HG03039 (cell line): ENCODE data around the gene GNAQ.

ENCODE experiments used
- ATAC-seq: cut with Tn5 transposase; IDR thresholded peaks from one replicate; pipeline ENCODE4 v1.9.1; 2021; ENCODE audit warnings: mild to moderate bottlenecking, moderate library complexity; ENCODE audit not compliant: unreplicated experiment

The GNAQ gene

DNA sequence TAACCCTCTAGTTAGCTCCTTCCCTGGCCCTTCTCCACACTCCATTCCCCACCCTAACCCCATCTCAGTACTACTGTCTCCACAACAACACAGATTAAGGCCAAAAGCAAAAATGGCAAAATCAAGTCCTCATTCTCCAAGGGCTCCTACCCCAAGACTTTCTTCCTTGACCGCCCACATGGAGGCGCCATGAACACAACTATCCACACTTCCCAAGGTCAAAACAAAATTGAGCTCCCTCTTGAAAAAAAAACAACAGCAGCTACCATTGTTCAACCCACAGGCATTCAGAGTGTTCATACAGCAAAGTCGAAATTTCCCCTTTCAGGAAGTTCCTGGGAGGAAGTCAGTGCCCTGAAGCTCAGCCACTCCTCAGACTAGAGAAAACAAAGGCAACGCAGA, 54.4 kb downstream of the GNAQ start:
- ATAC-seq, result no peak

- ATAC-seq, result no peak
Observed at GRCh38 chr9:77975806-77976205, 55.8 kb downstream of the GNAQ start.

- no peak for ATAC-seq
Observed at GRCh38 chr9:77975036-77975435, 56.6 kb downstream of the GNAQ start.

DNA sequence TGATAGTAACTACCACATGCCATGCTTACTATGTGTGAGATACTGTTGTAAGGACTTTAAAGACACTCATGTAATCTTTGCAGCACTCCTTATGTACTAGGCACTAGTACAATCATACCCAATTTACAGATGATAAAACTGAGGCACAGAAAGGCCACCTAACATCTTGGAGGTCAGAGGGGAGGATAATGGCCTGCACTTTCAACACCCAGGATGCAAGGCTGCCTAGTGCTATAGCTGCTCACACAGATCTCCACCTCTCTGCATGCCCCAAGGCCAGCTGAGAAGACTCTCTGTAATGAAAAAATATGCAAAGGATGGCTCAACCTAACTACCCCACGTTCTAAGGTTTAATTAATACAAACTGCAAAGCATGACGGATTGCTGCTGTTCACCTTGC, 57.2 kb downstream of the GNAQ start:
- ATAC-seq, result no peak

GRCh38 chr9:77969083-77969482, 62.5 kb downstream of the GNAQ start:
- ATAC-seq, result no peak

DNA sequence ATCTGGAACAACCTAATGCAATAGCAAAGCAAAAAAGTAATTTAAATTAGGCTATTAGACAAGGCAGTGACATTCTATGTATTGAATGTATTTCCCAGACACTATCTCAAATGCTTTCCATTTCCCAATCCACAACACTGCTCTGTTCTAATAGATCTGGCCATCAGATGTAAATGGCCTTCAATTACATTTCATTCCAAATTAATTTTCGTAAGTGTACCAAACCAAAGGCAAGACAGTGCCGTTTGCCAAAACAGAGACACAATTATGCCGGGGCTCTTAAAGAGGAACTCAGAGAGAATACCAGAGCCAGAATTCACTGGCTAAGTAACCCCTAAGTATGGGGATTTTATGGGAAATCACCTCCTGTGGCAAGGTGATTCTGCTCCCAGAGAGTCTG, 63.1 kb downstream of the GNAQ start:
- ATAC-seq, result no peak

DNA sequence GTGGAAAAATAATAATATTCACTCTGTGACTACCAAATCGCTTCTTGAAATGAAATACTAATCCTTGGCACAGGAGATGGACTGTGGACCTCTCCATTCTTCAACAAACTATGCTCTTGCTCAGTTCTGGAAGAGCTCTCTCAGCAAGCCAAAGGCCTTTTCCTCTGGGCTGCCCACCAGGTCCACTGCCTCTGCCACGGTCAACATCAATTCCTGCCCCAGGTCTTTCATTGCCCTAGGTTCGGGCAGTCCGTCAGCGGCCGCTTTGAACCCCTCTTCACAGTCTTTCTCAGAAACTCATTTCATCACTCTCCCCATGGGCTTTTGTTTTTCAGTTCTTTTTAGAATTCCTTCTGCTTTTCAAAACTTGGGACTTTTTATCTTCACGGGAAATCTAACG, 64.9 kb downstream of the GNAQ start:
- ATAC-seq, result no peak

DNA sequence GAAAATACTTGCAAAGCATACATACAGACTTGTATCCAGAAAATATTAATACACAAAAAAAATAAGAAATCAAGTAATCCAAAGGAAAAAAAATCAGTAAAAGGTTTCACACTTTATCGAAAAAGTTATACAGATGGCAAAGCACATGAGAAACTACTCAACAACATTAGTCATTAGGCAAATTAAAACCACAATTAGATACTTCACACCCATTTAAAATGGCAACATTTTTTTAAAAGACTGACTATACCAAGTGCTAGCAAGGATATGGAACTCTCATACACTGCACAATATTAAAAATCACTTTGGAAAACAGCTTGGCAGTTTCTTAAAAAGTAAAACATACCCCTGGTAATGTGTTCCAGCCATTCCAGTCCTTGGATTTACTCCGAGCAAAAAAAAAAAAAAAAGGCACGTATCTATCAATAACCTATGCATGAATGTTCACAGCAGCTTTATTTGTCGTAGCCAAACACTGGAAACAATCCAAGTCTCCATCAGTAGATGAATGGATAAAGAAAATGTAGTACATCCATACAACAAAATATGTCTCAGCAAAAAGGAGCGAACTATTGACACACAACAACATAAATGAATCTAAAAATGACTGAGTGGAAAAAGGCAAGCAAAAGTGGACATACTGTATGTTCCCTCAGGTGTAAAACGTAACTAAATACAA, 66.0 kb downstream of the GNAQ start:
- ATAC-seq, result no peak

GRCh38 chr9:77964258-77964657, 67.4 kb downstream of the GNAQ start:
- ATAC-seq, result no peak

DNA sequence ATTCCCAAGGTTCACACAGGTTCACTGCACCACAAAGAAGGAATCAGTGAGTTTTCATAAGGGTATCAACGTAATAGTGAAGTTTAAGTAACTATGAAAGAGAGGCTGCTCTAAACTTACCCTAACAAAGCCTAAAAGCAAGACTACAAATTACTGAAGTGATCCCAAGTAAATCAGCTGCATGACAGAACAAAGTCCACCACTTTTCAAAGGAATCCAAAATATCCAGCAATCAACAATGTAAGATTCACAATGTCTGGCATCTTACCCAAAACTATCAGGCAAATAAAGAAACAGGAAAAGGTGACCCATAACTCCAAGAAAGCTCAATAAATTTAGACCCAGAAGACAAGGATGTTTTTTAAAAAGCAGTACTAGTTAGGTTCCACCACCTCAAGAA, 70.1 kb downstream of the GNAQ start:
- no peak for ATAC-seq

GRCh38 chr9:77960356-77961153, 71.1 kb downstream of the GNAQ start:
- no peak for ATAC-seq

DNA sequence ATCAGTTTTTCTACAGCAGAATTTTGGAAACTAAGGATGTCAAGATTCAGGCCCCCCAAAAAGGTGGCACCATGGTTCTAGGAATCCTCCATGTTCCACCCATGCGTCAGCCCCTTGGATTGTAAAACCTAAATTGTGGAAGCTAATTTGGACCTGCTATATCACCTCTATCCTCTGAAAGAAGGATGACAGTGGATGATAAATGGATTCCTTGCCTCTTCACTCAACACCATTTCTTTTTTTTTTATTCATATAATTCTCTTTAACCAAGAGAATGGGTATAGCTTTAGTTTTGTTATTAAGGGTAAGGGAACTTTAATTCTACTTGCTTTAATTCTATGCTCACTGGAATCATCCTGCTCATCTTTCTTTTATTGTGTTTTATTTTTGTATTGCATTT, 71.8 kb downstream of the GNAQ start:
- ATAC-seq, result no peak

- ATAC-seq, result no peak
Observed at GRCh38 chr9:77957652-77958051, 74.0 kb downstream of the GNAQ start.

DNA sequence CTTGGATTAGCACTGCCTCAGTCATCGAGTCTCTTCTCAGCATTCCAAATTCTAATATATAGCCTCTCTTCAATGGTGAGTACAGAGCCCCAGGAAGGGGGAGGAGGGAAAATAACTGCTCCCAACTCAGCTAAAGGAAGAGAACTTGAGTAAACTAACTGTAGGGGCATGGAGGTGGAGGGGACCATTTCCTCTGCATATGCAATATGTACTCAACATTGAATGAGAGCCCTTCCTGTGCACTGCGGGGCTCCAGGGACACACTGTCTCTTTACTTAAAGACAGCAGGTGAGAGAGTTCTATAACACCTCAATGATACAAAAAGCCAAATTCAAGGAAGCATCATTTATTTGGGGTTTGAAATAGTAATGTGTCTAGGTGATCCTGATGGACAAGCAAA, 75.1 kb downstream of the GNAQ start:
- no peak for ATAC-seq

DNA sequence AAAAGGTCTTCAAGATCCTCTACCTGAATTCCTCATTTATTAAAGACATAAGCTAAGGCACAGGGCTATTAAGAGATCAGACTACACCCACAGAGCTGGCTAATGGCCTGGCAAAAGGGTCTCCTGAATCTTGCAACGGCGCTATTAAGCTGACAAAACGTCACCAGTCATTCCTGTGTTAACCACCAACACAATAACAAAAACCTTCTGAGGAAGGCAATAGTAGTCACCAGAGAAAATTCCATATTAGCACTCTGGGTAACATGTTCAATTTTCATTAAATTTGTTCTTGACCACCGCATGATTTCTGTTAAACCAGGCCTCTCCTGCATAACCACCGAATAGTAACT, 77.0 kb downstream of the GNAQ start:
- ATAC-seq, result no peak

DNA sequence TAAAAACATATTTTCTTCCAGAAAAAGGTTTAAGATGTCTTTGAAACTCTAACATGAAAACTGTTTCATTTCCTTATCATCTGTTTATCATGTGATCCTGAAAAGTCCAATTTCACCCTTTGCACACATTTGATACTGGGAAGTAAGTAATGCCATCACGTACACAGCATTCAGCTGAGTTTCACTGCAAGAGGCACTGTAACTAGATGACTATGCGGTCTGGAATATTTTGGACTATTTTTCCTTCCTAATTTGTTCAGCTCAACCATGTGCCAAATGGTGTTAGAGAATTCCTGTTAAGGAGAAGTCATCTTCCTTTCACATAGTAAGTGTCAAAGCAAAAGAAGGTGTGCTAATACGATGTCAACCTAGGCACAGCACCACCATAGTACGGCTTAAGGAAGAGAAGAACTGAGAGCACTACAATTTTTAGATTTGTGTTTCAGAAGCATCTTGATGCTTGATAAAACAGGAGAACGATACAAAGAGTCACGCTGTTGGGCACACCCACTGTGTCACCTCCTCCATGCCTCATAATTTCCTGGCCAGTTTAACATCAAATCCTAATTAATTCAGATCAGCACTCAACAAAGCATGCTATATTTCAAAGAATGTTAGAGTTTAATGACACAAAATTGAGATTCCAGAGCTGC, 77.5 kb downstream of the GNAQ start:
- no peak for ATAC-seq

DNA sequence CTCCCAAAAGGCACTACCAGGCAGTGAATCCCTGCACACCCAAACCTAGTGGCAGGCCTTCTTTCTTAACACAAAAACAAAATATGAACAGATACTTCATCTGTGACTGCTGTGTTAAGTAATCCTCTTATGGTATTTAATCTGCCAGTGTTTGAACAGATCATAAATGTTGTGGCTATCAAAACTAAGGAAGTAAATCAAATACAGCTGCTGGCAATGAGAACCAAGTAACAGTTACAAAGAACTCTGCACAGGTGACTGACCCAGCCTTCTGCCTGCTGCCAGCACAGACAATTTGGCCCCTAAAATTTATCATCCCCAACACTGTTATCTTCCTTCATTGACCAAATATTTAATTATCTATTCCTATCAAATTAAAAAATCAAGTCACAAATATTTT, 78.0 kb downstream of the GNAQ start:
- no peak for ATAC-seq

GRCh38 chr9:77952635-77953328, 78.8 kb downstream of the GNAQ start:
- ATAC-seq, result no peak

DNA sequence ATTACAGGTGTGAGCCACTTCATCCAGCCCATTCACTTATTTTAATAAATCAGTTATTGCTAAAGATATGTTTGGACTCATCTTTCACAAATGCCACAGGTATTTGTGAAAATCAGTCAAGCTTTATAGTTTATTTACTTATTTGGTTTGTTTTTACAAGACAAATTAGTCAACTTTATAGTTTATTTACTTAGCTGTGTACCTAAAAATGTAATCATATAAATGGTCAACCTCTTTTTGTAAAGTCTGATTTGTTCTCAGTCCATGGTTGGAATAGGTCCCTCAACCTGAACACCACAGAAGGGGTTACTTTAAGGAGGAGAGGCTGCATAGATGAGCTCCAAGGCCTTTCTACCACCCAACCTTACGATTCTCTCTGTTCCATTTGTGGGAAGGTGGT, 80.2 kb downstream of the GNAQ start:
- no peak for ATAC-seq

DNA sequence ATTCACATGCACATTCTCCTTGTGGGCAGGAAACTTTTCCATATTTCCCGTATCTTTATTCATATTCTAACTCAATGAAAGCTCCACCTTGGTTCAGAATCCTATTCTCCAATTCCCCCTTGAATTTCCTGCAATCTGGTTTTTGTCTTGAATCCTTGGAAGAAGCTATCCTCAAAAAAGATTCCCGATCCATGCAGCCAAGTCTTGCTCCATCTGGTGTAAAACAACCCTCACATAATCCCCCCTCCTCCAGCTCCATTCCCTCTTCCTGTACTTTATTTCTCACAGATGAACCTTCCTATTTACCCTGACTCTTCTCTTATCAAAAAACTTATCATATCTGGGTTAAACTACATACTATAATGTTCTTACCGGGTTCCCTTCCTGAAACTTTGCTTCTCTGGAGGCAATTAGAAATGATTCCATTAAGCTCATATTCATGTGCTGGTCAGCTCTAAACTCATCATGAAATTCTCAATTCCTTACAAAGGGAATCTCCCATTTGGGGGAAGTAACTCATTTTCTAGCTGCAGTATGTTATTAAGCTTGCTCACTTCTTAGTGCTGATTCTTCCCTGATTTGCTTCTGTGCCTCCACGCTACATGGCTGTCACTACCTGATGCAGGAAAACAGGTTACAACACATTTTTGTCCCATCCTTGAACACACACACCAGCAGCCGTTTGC, 81.7 kb downstream of the GNAQ start:
- no peak for ATAC-seq

DNA sequence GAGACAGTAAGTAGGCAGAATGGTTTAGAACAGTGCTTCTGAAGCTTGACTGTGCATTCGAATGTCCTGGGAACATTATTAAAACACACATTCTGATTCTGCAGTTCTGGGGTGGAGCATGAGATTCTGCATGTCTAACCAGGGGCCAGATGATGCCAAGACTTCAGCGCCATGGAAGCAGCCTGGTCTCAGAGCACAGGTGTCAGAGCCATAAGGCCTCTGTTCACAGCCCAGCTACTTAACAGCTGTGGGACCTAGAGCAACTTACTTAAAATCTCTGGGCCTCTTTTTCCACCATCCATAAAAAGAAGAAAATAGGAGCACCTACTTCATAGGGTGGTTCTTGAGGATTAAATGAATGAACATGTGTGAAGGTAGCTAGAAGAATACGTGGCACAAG, 84.0 kb downstream of the GNAQ start:
- no peak for ATAC-seq
